Measurements from ENCODE around the gene TOM1L1. TPM values are rescaled to one million over a fixed set of nuclear protein-coding genes. Genes with fewer than 3 reads are reported as not detected.

Gene TOM1L1
- total RNA-seq, 4 donors from 2014 or later: 7.1 to 103 (median 55.4) TPM

GRCh38 chr17:54861471-54861983 lies 39.1 kb upstream of the TOM1L1 start:
- TF ChIP-seq POLR2A (IDR thresholded peaks at IDR 0.05) (no peak), EP300 (IDR thresholded peaks at IDR 0.05; ENCODE audit: low read depth) (no peak), CTCF (IDR thresholded peaks at IDR 0.05) (no peak), POLR2AphosphoS5 (IDR thresholded peaks at IDR 0.05) (no peak)
- H3K4me3 ChIP-seq: no peak overlapping the region
- no peaks in the 10 kb centered on the region for H3K9me3 ChIP-seq
- DNase-seq: no peak
- H3K36me3 ChIP-seq: no peaks in the 10 kb centered on the region
- no peak overlapping the region for H3K27ac ChIP-seq
- in situ Hi-C loops (cut with MboI; ENCODE audit: low pct_ligation_motif_present in 1 of 4, low pct_unique_long_range_greater_than_20kb in 1 of 4, low sequenced_read_pairs in 3 of 4): no loop called here
- intact Hi-C loops (cut with DNase I; ENCODE audit: low total_unique reads): no loop called here
- H3K27me3 ChIP-seq: no peaks in the 10 kb centered on the region
- no peaks in the 10 kb centered on the region for H3K4me1 ChIP-seq
- 73 to 77% methylated on average over 2 to 4 of the region's 4 CpGs for WGBS, 2 donors (ENCODE audit: low coverage in 1 of 2)

- no peak overlapping the region for H3K4me3 ChIP-seq
- in situ Hi-C loops (cut with MboI; ENCODE audit: low pct_ligation_motif_present in 1 of 4, low pct_unique_long_range_greater_than_20kb in 1 of 4, low sequenced_read_pairs in 3 of 4) (no loop called here), intact Hi-C loops (cut with DNase I; ENCODE audit: low total_unique reads) (no loop called here)
- no peak for DNase-seq
- H3K27me3 ChIP-seq: no peaks in the 10 kb centered on the region
- no peaks in the 10 kb centered on the region for H3K4me1 ChIP-seq
- no peak overlapping the region for H3K27ac ChIP-seq
- TF ChIP-seq POLR2A (IDR thresholded peaks at IDR 0.05) (no peak), EP300 (IDR thresholded peaks at IDR 0.05; ENCODE audit: low read depth) (no peak), CTCF (IDR thresholded peaks at IDR 0.05) (no peak), POLR2AphosphoS5 (IDR thresholded peaks at IDR 0.05) (no peak)
- no peaks in the 10 kb centered on the region for H3K9me3 ChIP-seq
- H3K36me3 ChIP-seq: no peaks in the 10 kb centered on the region
- 43 to 44% methylated on average over 2 of the region's 2 CpGs for WGBS, 2 donors (ENCODE audit: low coverage in 1 of 2)
Observed at GRCh38 chr17:54863176-54863575, 37.5 kb upstream of the TOM1L1 start.

- WGBS, 2 donors (ENCODE audit: low coverage in 1 of 2): 77 to 88% methylated on average over 1 of the region's 1 CpG
- DNase-seq: no peak
- Histone ChIP-seq H3K27me3 (no peaks in the 10 kb centered on the region), H3K27ac (no peak overlapping the region), H3K4me1 (no peaks in the 10 kb centered on the region), H3K4me3 (no peak overlapping the region), H3K36me3 (no peaks in the 10 kb centered on the region), H3K9me3 (no peaks in the 10 kb centered on the region)
- no peak for TF ChIP-seq CTCF (IDR thresholded peaks at IDR 0.05)
- TF ChIP-seq POLR2AphosphoS5 (IDR thresholded peaks at IDR 0.05): no peak
- no peak for TF ChIP-seq POLR2A (IDR thresholded peaks at IDR 0.05)
- no peak for TF ChIP-seq EP300 (IDR thresholded peaks at IDR 0.05; ENCODE audit: low read depth)
- intact Hi-C loops (cut with DNase I; ENCODE audit: low total_unique reads): no loop called here
- in situ Hi-C loops (cut with MboI; ENCODE audit: low pct_ligation_motif_present in 1 of 4, low pct_unique_long_range_greater_than_20kb in 1 of 4, low sequenced_read_pairs in 3 of 4): no loop called here
Observed at GRCh38 chr17:54864070-54864469, 36.6 kb upstream of the TOM1L1 start.

- WGBS, 2 donors (ENCODE audit: low coverage in 1 of 2): 78 to 81% methylated on average over 8 of the region's 8 CpGs
- Histone ChIP-seq H3K4me1 (no peaks in the 10 kb centered on the region), H3K9me3 (no peaks in the 10 kb centered on the region), H3K36me3 (no peaks in the 10 kb centered on the region), H3K27me3 (no peaks in the 10 kb centered on the region), H3K27ac (no peak overlapping the region), H3K4me3 (no peak overlapping the region)
- DNase-seq: no peak
- intact Hi-C loops (cut with DNase I; ENCODE audit: low total_unique reads) (no loop called here), in situ Hi-C loops (cut with MboI; ENCODE audit: low pct_ligation_motif_present in 1 of 4, low pct_unique_long_range_greater_than_20kb in 1 of 4, low sequenced_read_pairs in 3 of 4) (no loop called here)
- TF ChIP-seq POLR2A (IDR thresholded peaks at IDR 0.05): no peak
- TF ChIP-seq CTCF (IDR thresholded peaks at IDR 0.05): no peak
- no peak for TF ChIP-seq EP300 (IDR thresholded peaks at IDR 0.05; ENCODE audit: low read depth)
- no peak for TF ChIP-seq POLR2AphosphoS5 (IDR thresholded peaks at IDR 0.05)
Observed at GRCh38 chr17:54864636-54865356, 35.9 kb upstream of the TOM1L1 start.

Data from transverse colon (tissue), 4 donors.